GM12878 (cell line): ENCODE results near the gene RNF11. TPM values are rescaled to one million over a fixed set of nuclear protein-coding genes. Genes with fewer than 3 reads are reported as not detected.

Source experiments
- ATAC-seq: fragments of 200-7000 bp; cut with Tn5 transposase; 3 replicates; pipeline ENCODE4 v1.9.1; 2020; ENCODE audit warnings: mild to moderate bottlenecking, moderate library complexity
- BruUV-seq: library from RNA; stranded (reverse); fragments of 400-500 nt; replicated peaks from 2 replicates; lab custom pipeline; 2021; lab: Mats Ljungman, UMichigan
- CTCF ChIA-PET: fragments of 300-600 bp; sonication (Branson Sonifier 250); formaldehyde crosslinking; extraction: SDS; loops from one replicate; lab custom pipeline; 2021; ENCODE audit warnings: inconsistent platforms; lab: Yijun Ruan, JAX
- POLR2A ChIA-PET: fragments of 350-600 bp; formaldehyde crosslinking; extraction: SDS; loops from one replicate; lab custom pipeline; 2021; ENCODE audit warnings: inconsistent platforms; lab: Charles Lee
- RAD21 ChIA-PET: fragments of 300-600 bp; sonication (Branson Sonifier 250); formaldehyde crosslinking; loops from one replicate; lab custom pipeline; 2023; ENCODE audit warnings: antibody characterized with exemption; ENCODE audit not compliant: unreplicated experiment; lab: Charles Lee
- SMC1A ChIA-PET: fragments of 300-600 bp; sonication (Branson Sonifier 250); formaldehyde crosslinking; loops from one replicate; lab custom pipeline; 2023; ENCODE audit not compliant: unreplicated experiment, uncharacterized antibody; lab: Charles Lee
- DNase-seq: peaks from one replicate; pipeline ENCODE4 v3.0.0-alpha.2; 2011; ENCODE audit warnings: low read depth, low spot score
- FAIRE-seq: peaks from 3 replicates; lab custom pipeline; 2011; peaks lifted over from hg19 to GRCh38; lab: Jason Lieb, UNC
- H2AFZ ChIP-seq: 2 replicates; pipeline ENCODE4 v1.6.0; 2011; ENCODE audit warnings: low read depth, low read length, control low read depth; ENCODE audit not compliant: control insufficient read depth
- H3K27ac ChIP-seq: 2 replicates; pipeline ENCODE4 v1.5.1; 2011; ENCODE audit warnings: control low read depth; ENCODE audit not compliant: control insufficient read depth, insufficient read depth
- H3K27me3 ChIP-seq, 2 experiments: replicated peaks in 1 of 2; 2 replicates each; pipeline versions ENCODE4 v1.6.0 to v1.6.1; 2011; ENCODE audit warnings: low read length in 1 of 2; ENCODE audit not compliant: control insufficient read depth in 2 of 2, insufficient read depth in 2 of 2
- H3K36me3 ChIP-seq, 2 experiments: 2 replicates each; pipeline ENCODE4 v1.5.1; 2011; ENCODE audit warnings: low read length in 1 of 2; ENCODE audit not compliant: control insufficient read depth in 2 of 2, insufficient read depth in 2 of 2
- H3K4me1 ChIP-seq: 2 replicates; pipeline ENCODE4 v1.6.1; 2011; ENCODE audit warnings: mild to moderate bottlenecking, low read length, moderate library complexity, mixed read lengths; ENCODE audit not compliant: control insufficient read depth, insufficient read depth
- H3K4me2 ChIP-seq: 2 replicates; pipeline ENCODE4 v1.6.0; 2011; ENCODE audit warnings: control low read depth; ENCODE audit not compliant: control insufficient read depth, insufficient read depth
- H3K4me3 ChIP-seq: fragments of 200-600 bp; sonication (generic); 2 replicates; pipeline ENCODE4 v1.5.1; 2016
- H3K79me2 ChIP-seq: 2 replicates; pipeline ENCODE4 v1.6.0; 2011; ENCODE audit warnings: low read length; ENCODE audit not compliant: control insufficient read depth, insufficient read depth
- H3K9ac ChIP-seq: 2 replicates; pipeline ENCODE4 v1.8.0; 2011; ENCODE audit warnings: low read length, control low read depth, mixed read lengths; ENCODE audit not compliant: control insufficient read depth, insufficient read depth
- H3K9me3 ChIP-seq: replicated peaks from 3 replicates; pipeline ENCODE4 v1.5.1; 2011; ENCODE audit warnings: mild to moderate bottlenecking, low read length; ENCODE audit not compliant: control insufficient read depth, insufficient read depth
- H4K20me1 ChIP-seq: 2 replicates; pipeline ENCODE4 v1.6.0; 2011; ENCODE audit not compliant: control insufficient read depth, insufficient read depth
- BHLHE40 ChIP-seq, 2 experiments: fragments of 450-650 bp in 1 of 2; IDR thresholded peaks; 2 replicates each; pipeline ENCODE4 v1.6.1; 2011 to 2017; ENCODE audit warnings: low read depth in 2 of 2, borderline replicate concordance in 1 of 2, improper control_type of control experiment in 1 of 2, low read length in 1 of 2, mild to moderate bottlenecking in 1 of 2
- ELK1 ChIP-seq: IDR thresholded peaks from 2 replicates; pipeline ENCODE4 v1.6.1; 2012; ENCODE audit warnings: low read depth, low read length, improper control_type of control experiment
- HDAC2 ChIP-seq: fragments of 200-600 bp; sonication (generic); IDR thresholded peaks from 2 replicates; pipeline ENCODE4 v1.6.1; 2017
- RB1 ChIP-seq: fragments of 450-650 bp; formaldehyde crosslinking; IDR thresholded peaks from 2 replicates; pipeline ENCODE4 v1.6.1; 2017; ENCODE audit warnings: mild to moderate bottlenecking, borderline replicate concordance
- ZBED1 ChIP-seq: IDR thresholded peaks from 2 replicates; pipeline ENCODE4 v1.6.1; 2016; ENCODE audit warnings: borderline replicate concordance
- ZBTB11 ChIP-seq: fragments of 450-650 bp; formaldehyde crosslinking; IDR thresholded peaks from 2 replicates; pipeline ENCODE4 v1.5.0; 2022; ENCODE audit warnings: mild to moderate bottlenecking, missing genetic modification characterization
- ZNF207 ChIP-seq: fragments of 450-650 bp; IDR thresholded peaks from 2 replicates; pipeline ENCODE4 v1.6.1; 2014; ENCODE audit warnings: antibody characterized with exemption, mild to moderate bottlenecking, borderline replicate concordance
- WGBS: methylation state at CpG from one replicate; pipeline ENCODE4 v1.1.6; 2016; ENCODE audit warnings: low lambda C conversion rate; ENCODE audit not compliant: insufficient replicate concordance, insufficient coverage; ENCODE audit errors: missing lambda C conversion rate; 5-methylcytosine and 5-hydroxymethylcytosine counted together
- in situ Hi-C: fragments of 300-500 bp; cut with MboI; formaldehyde crosslinking; loops from 9 replicates; pipeline ENCODE4 v1.14.3; 2018; ENCODE audit warnings: mixed read lengths
- intact Hi-C: fragments of 100-400 bp; cut with micrococcal nuclease; formaldehyde crosslinking; loops from one replicate; pipeline ENCODE4 v1.14.2; 2022; ENCODE audit not compliant: unreplicated experiment
- polyA plus RNA-seq, 11 experiments: library from polyadenylated mRNA; depleted of rRNA in 4 of 11; unstranded in 6 of 11; stranded (reverse) in 5 of 11; fragments of >200 nt; fragmentation: Nextera tagmentation in 4 of 11; fragmentation: Illumina TruSeq in 1 of 11; extraction: Ambion mirVana in 4 of 11; extraction: Trizol in 1 of 11; gene quantifications; 1 replicate in 1 of 11; 2 replicates in 10 of 11; pipeline versions ENCODE4 v1.2.1 to v1.2.3, GENCODE V29; 2011 to 2016; ENCODE audit warnings: inconsistent platforms in 2 of 11, missing spikeins in 2 of 11, low read depth in 1 of 11
- total RNA-seq, 4 experiments: library from RNA; depleted of rRNA in 3 of 4; stranded (reverse); fragments of >200 nt in 3 of 4; fragmentation: Illumina TruSeq in 1 of 4; extraction: Trizol in 1 of 4; gene quantifications; 2 replicates each; pipeline versions ENCODE4 v1.2.1 to v1.2.3, GENCODE V29; 2013 to 2021

Gene RNF11
- total and polyA plus RNA-seq, 10 of the 15 experiments (the other 5 are each of a cell fraction or from before 2014, with no cell fraction given), result 9.5 to 43.6 (median 32.3) TPM

- H3K4me2 ChIP-seq, result no peak overlapping the region
- 59% methylated on average over 3 of the region's 3 CpGs for WGBS
- no TSS peak for BruUV-seq
These were observed 28.4 kb downstream of the RNF11 start for GRCh38 chr1:51264451-51264850.

More at GRCh38 chr1:51264451-51264850, 28.4 kb downstream of the RNF11 start:
- Histone ChIP-seq H3K9ac (no peak overlapping the region), H3K27me3 (no peaks in the 10 kb centered on the region), H4K20me1 (no peaks in the 10 kb centered on the region), H2AFZ (no peak overlapping the region), H3K9me3 (no peaks in the 10 kb centered on the region), H3K36me3 (peaks cover 0 to 2% of the 10 kb centered on the region in 2 experiments; a peak in 1 of 4 replicates), H3K4me1 (peaks cover 17% of the 10 kb centered on the region), H3K4me3 (no peak overlapping the region), H3K79me2 (peaks cover 31% of the 10 kb centered on the region), H3K27ac (no peak overlapping the region)
- ChIA-PET RAD21 (interaction anchor here (0.8 kb wide), 1 partner anchor 32 kb away, joined by 3 read pairs; no protein-coding TSS in a partner anchor), POLR2A (no interaction called here), SMC1A (no interaction called here), CTCF (no interaction called here)
- no peak for ATAC-seq
- in situ Hi-C loops (no loop called here), intact Hi-C loops (no loop called here)
- TF ChIP-seq ZNF207 (no peak), BHLHE40 (IDR thresholded peaks at IDR 0.05; ENCODE audit: borderline replicate concordance in 1 of 2, low read depth in 2 of 2, low read length in 1 of 2) (no peak), ELK1 (no peak), ZBED1 (no peak), RB1 (no peak), ZBTB11 (CRISPR knock-in tag) (no peak), HDAC2 (no peak)
- DNase-seq, result no peak
- no peak for FAIRE-seq
